T-cell (primary cell): ENCODE measurements around the gene REEP2. TPM values are rescaled to one million over a fixed set of nuclear protein-coding genes. Genes with fewer than 3 reads are reported as not detected.
"Not testable (repeated sequence)": the region's sequence is repeated elsewhere in the genome, so short reads cannot be mapped to it uniquely, and the experiment has no call there.

Experiments
- ATAC-seq, 4 experiments: fragments of 200-7000 bp in 3 of 4; fragments of 150-1000 bp in 1 of 4; cut with Tn5 transposase; replicated peaks in 1 of 4; 1 replicate in 3 of 4; 2 replicates in 1 of 4; pipeline ENCODE4 v1.10.0; 2021; ENCODE audit warnings: moderate library complexity in 3 of 4, mild to moderate bottlenecking in 2 of 4, moderate number of reproducible peaks in 1 of 4
- CTCF ChIA-PET, 2 donors: fragments of 300-600 bp; sonication (Branson Sonifier 250); formaldehyde crosslinking; loops; one replicate each; lab custom pipeline; 2022; ENCODE audit warnings: antibody characterized with exemption in 2 of 2; lab: Charles Lee
- POLR2A ChIA-PET, 2 donors: fragments of 300-600 bp; sonication (Branson Sonifier 250); formaldehyde crosslinking; loops; one replicate each; lab custom pipeline; 2022; ENCODE audit warnings: antibody characterized with exemption in 2 of 2; lab: Charles Lee
- DNase-seq, 35 experiments: peaks; one replicate each; pipeline versions ENCODE4 v3.0.0 to v3.0.0-alpha.2; 2013 to 2023
- H3K27ac ChIP-seq: one replicate; pipeline ENCODE4 v1.5.1; 2013; ENCODE audit warnings: low read length
- H3K27me3 ChIP-seq, 2 experiments: replicated peaks in 1 of 2; 1 replicate in 1 of 2; 2 replicates in 1 of 2; pipeline versions ENCODE4 v1.6.1 to v1.7.0; 2013; ENCODE audit warnings: low read length in 1 of 2, mixed read lengths in 1 of 2; ENCODE audit not compliant: control insufficient read depth in 2 of 2, insufficient read depth in 2 of 2; ENCODE audit errors: extremely low read depth in 1 of 2
- H3K36me3 ChIP-seq, 2 donors: 1 replicate in 1 of 2; 2 replicates in 1 of 2; pipeline versions ENCODE4 v1.6.1 to v1.7.0; 2013; ENCODE audit warnings: low read length in 1 of 2; ENCODE audit not compliant: control insufficient read depth in 2 of 2, insufficient read depth in 1 of 2; ENCODE audit errors: extremely low read depth in 1 of 2
- H3K4me1 ChIP-seq, 2 experiments: 1 replicate in 1 of 2; 2 replicates in 1 of 2; pipeline versions ENCODE4 v1.6.1 to v1.7.0; 2013; ENCODE audit warnings: low read length in 2 of 2, mixed read lengths in 1 of 2; ENCODE audit not compliant: insufficient read depth in 2 of 2, control insufficient read depth in 1 of 2; ENCODE audit errors: extremely low read depth in 1 of 2
- H3K4me3 ChIP-seq, 2 donors: 1 replicate in 1 of 2; 2 replicates in 1 of 2; pipeline versions ENCODE4 v1.5.1 to v1.7.0; 2013; ENCODE audit warnings: mild to moderate bottlenecking in 2 of 2, low read length in 1 of 2, moderate library complexity in 1 of 2; ENCODE audit not compliant: control insufficient read depth in 1 of 2; ENCODE audit errors: extremely low read depth in 1 of 2
- H3K9me3 ChIP-seq: 2 replicates; pipeline ENCODE4 v1.7.0; 2013
- H3K27ac Mint-ChIP-seq, 2 donors: one replicate each; pipeline ENCODE4 v1.8.0; 2020 to 2021; ENCODE audit warnings: mild to moderate bottlenecking in 2 of 2, mixed read lengths in 2 of 2
- H3K27me3 Mint-ChIP-seq, 2 donors: one replicate each; pipeline ENCODE4 v1.8.0; 2021 to 2022; ENCODE audit warnings: mixed read lengths in 2 of 2
- H3K36me3 Mint-ChIP-seq: one replicate; pipeline ENCODE4 v1.8.0; 2021; ENCODE audit warnings: mixed read lengths
- H3K4me1 Mint-ChIP-seq, 3 donors: one replicate each; pipeline ENCODE4 v1.8.0; 2020 to 2022; ENCODE audit warnings: mixed read lengths in 3 of 3, mild to moderate bottlenecking in 1 of 3
- H3K4me3 Mint-ChIP-seq, 3 donors: one replicate each; pipeline ENCODE4 v1.8.0; 2020 to 2022; ENCODE audit warnings: mild to moderate bottlenecking in 3 of 3, mixed read lengths in 3 of 3, moderate library complexity in 3 of 3
- H3K9me3 Mint-ChIP-seq, 3 donors: one replicate each; pipeline ENCODE4 v1.8.0; 2020 to 2022; ENCODE audit warnings: mixed read lengths in 3 of 3
- WGBS: methylation state at CpG from one replicate; pipeline ENCODE4 v1.1.5; 2013; ENCODE audit warnings: missing lambda C conversion rate; ENCODE audit not compliant: insufficient coverage; 5-methylcytosine and 5-hydroxymethylcytosine counted together
- total RNA-seq, 35 experiments: library from RNA in 6 of 35; stranded (reverse) in 6 of 35; fragments of 120-200 nt in 1 of 35; gene quantifications; one replicate each; pipeline versions ENCODE4 v1.2.1 to v1.2.4 and lab custom pipeline; 2013 to 2026

Gene REEP2
- total RNA-seq, 5 donors from 2014 or later (not counting 1 experiment from before 2014, with no cell fraction given), result 0.18 to 0.61 (median 0.42) TPM

GRCh38 chr5:138470322-138471051, 31.6 kb downstream of the REEP2 start:
- Histone ChIP-seq H3K27me3 (peaks cover 0 to 9% of the 10 kb centered on the region in 2 experiments), H3K36me3 (peaks cover 0 to 3% of the 10 kb centered on the region in 2 donors), H3K27ac (no peak overlapping the region), H3K9me3 (no peaks in the 10 kb centered on the region), H3K4me1 (peaks cover 13 to 27% of the 10 kb centered on the region in 2 experiments), H3K4me3 (no peak overlapping the region)
- no peak for DNase-seq
- Mint-ChIP-seq H3K4me3 (no peak overlapping the region), H3K9me3 (no peaks in the 10 kb centered on the region), H3K27ac (no peak overlapping the region), H3K4me1 (peaks cover 24 to 28% (median 24%) of the 10 kb centered on the region in 3 donors), H3K36me3 (peaks cover 9% of the 10 kb centered on the region), H3K27me3 (peaks cover 5 to 6% of the 10 kb centered on the region in 2 donors)
- no CpG with 5 or more reads among the region's 3 CpGs for WGBS
- POLR2A ChIA-PET, result no interaction called here
- no peak for ATAC-seq
- CTCF ChIA-PET, result interaction anchor here in 1 of 2 donors (1.2 kb wide), 1 partner anchor 32 kb away, joined by 3 read pairs; no protein-coding TSS in a partner anchor

GRCh38 chr5:138471052-138471361, 32.1 kb downstream of the REEP2 start:
- peaks cover 0 to 10% of the 10 kb centered on the region in 2 experiments for H3K27me3 ChIP-seq
- ATAC-seq, result no peak
- no peak for DNase-seq
- H3K4me1 Mint-ChIP-seq, result peaks cover 24 to 28% (median 24%) of the 10 kb centered on the region in 3 donors
- peaks cover 0 to 3% of the 10 kb centered on the region in 2 donors for H3K36me3 ChIP-seq
- peaks cover 6 to 7% of the 10 kb centered on the region in 2 donors for H3K27me3 Mint-ChIP-seq
- no peak overlapping the region for H3K27ac ChIP-seq
- no peaks in the 10 kb centered on the region for H3K9me3 ChIP-seq
- H3K4me1 ChIP-seq, result peaks cover 13 to 23% of the 10 kb centered on the region in 2 experiments
- no peak overlapping the region for H3K27ac Mint-ChIP-seq
- H3K36me3 Mint-ChIP-seq, result peaks cover 9% of the 10 kb centered on the region
- POLR2A ChIA-PET, result no interaction called here
- H3K4me3 ChIP-seq, result no peak overlapping the region
- no peak overlapping the region for H3K4me3 Mint-ChIP-seq
- 80% methylated on average over 1 of the region's 2 CpGs for WGBS
- H3K9me3 Mint-ChIP-seq, result no peaks in the 10 kb centered on the region
- CTCF ChIA-PET, result no interaction called here

GRCh38 chr5:138472353-138472752, 33.5 kb downstream of the REEP2 start:
- Mint-ChIP-seq H3K27me3 (peaks cover 6 to 12% of the 10 kb centered on the region in 2 donors), H3K36me3 (peaks cover 8% of the 10 kb centered on the region), H3K27ac (no peak overlapping the region), H3K4me3 (no peak overlapping the region), H3K4me1 (peaks cover 13 to 16% (median 13%) of the 10 kb centered on the region in 3 donors), H3K9me3 (no peaks in the 10 kb centered on the region)
- no peaks in the 10 kb centered on the region for H3K9me3 ChIP-seq
- DNase-seq (no peak), ATAC-seq (no peak)
- WGBS, result no CpG with 5 or more reads among the region's 6 CpGs
- H3K4me1 ChIP-seq, result peaks cover 2 to 9% of the 10 kb centered on the region in 2 experiments
- POLR2A ChIA-PET, result no interaction called here
- CTCF ChIA-PET, result no interaction called here
- H3K36me3 ChIP-seq, result no peaks in the 10 kb centered on the region
- no peak overlapping the region for H3K4me3 ChIP-seq
- no peak overlapping the region for H3K27ac ChIP-seq
- H3K27me3 ChIP-seq, result peaks cover 0 to 10% of the 10 kb centered on the region in 2 experiments

GRCh38 chr5:138473151-138473550, 34.3 kb downstream of the REEP2 start:
- H3K4me1 Mint-ChIP-seq, H3K9me3 Mint-ChIP-seq, H3K4me3 Mint-ChIP-seq, H3K27ac Mint-ChIP-seq, H3K36me3 ChIP-seq, H3K36me3 Mint-ChIP-seq, POLR2A ChIA-PET, H3K27ac ChIP-seq, CTCF ChIA-PET, H3K4me3 ChIP-seq, H3K9me3 ChIP-seq, H3K4me1 ChIP-seq, DNase-seq, ATAC-seq: not testable (repeated sequence)
- H3K27me3 Mint-ChIP-seq, result peaks cover 6 to 12% of the 10 kb centered on the region in 2 donors
- peaks cover 0 to 14% of the 10 kb centered on the region in 2 experiments for H3K27me3 ChIP-seq
- 91% methylated on average over 4 of the region's 5 CpGs for WGBS

DNA sequence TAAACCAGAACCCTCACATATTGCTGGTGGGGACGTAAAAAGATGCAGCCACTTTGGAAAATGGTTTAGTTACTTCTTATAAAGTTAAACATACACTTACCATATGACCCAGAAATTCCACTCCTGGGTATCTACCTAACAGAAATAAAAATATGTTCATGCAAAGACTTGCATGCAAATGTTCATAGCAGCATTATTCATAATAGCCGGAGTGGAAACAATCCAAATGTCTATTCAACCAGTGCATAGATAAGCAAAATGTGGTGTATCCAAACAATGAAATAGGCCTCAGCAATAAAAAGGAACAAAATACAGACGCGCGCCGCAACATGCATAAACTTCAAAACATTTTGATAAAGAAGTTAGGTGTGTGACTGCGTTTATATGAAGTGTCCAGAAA, 38.1 kb downstream of the REEP2 start:
- no peaks in the 10 kb centered on the region for H3K36me3 Mint-ChIP-seq
- no peaks in the 10 kb centered on the region for H3K4me1 Mint-ChIP-seq

DNA sequence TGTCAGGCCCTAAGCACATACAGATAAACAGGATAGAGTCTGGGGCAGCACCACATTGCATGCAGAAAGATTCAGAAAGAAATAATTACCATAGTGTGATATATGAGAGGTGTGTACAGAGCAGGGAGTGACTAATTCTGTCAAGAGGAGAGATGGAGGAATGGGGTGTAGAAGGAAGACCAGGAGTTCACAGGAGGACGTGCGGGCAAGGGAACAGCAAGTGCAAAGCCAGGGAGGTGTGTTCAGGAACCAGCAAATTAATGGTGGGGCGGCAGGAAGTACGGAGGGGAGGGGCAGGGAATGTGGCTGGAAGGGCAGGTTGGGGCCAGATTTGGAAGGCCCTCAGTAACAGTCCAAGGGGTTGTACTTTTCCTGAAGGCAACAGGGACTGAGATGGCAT, 43.8 kb downstream of the REEP2 start:
- H3K27ac Mint-ChIP-seq, result no peak overlapping the region
- Histone ChIP-seq H3K4me3 (no peak overlapping the region), H3K36me3 (no peaks in the 10 kb centered on the region), H3K27ac (no peak overlapping the region), H3K27me3 (peaks cover 0 to 17% of the 10 kb centered on the region in 2 experiments), H3K9me3 (no peaks in the 10 kb centered on the region), H3K4me1 (no peaks in the 10 kb centered on the region)
- DNase-seq, result no peak
- H3K36me3 Mint-ChIP-seq, result no peaks in the 10 kb centered on the region
- no peak overlapping the region for H3K4me3 Mint-ChIP-seq
- POLR2A ChIA-PET, result no interaction called here
- WGBS, result 70% methylated on average over 4 of the region's 4 CpGs
- H3K4me1 Mint-ChIP-seq, result no peaks in the 10 kb centered on the region
- CTCF ChIA-PET, result no interaction called here
- no peaks in the 10 kb centered on the region for H3K9me3 Mint-ChIP-seq
- ATAC-seq, result no peak
- H3K27me3 Mint-ChIP-seq, result peaks cover 0 to 5% of the 10 kb centered on the region in 2 donors

More for the DNA sequence above, 38.1 kb downstream of the REEP2 start:
- H3K4me3 ChIP-seq, result no peak overlapping the region
- H3K27ac Mint-ChIP-seq, result no peak overlapping the region
- DNase-seq (no peak), ATAC-seq (no peak)
- H3K27me3 Mint-ChIP-seq, result peaks cover 6 to 14% of the 10 kb centered on the region in 2 donors
- H3K9me3 ChIP-seq, result no peaks in the 10 kb centered on the region
- CTCF ChIA-PET, result interaction anchor here in 1 of 2 donors (0.6 kb wide), 1 partner anchor 27 kb away, joined by 4 read pairs; no protein-coding TSS in a partner anchor
- no peak overlapping the region for H3K4me3 Mint-ChIP-seq
- no peaks in the 10 kb centered on the region for H3K4me1 ChIP-seq
- 82% methylated on average over 1 of the region's 7 CpGs for WGBS
- no peaks in the 10 kb centered on the region for H3K9me3 Mint-ChIP-seq
- no peaks in the 10 kb centered on the region for H3K36me3 ChIP-seq
- H3K27ac ChIP-seq, result no peak overlapping the region
- POLR2A ChIA-PET, result no interaction called here
- H3K27me3 ChIP-seq, result peaks cover 0 to 25% of the 10 kb centered on the region in 2 experiments
